MM.1S (cell line): ENCODE results near the gene FCER1G.

Experiments used
- DNase-seq: peaks from one replicate; pipeline ENCODE4 v3.0.0-alpha.2; 2015
- H2AFZ ChIP-seq: fragments of 300-600 bp; sonication (generic); 2 replicates; pipeline ENCODE4 v1.6.0; 2016; ENCODE audit warnings: antibody characterized with exemption, low read length
- H3F3A ChIP-seq: fragments of 300-600 bp; sonication (generic); 2 replicates; pipeline ENCODE4 v1.6.1; 2016; ENCODE audit warnings: mild to moderate bottlenecking, antibody characterized with exemption, low read length, moderate library complexity, mixed read lengths; ENCODE audit not compliant: insufficient read depth
- H3K27ac ChIP-seq: fragments of 300-600 bp; sonication (generic); 2 replicates; pipeline ENCODE4 v1.5.1; 2016; ENCODE audit warnings: mild to moderate bottlenecking, low read length
- H3K27me3 ChIP-seq: fragments of 300-600 bp; sonication (generic); replicated peaks from 2 replicates; pipeline ENCODE4 v1.6.0; 2016; ENCODE audit warnings: low read length; ENCODE audit not compliant: insufficient read depth
- H3K36me3 ChIP-seq: fragments of 300-600 bp; sonication (generic); replicated peaks from 2 replicates; pipeline ENCODE4 v1.6.1; 2016; ENCODE audit warnings: mild to moderate bottlenecking, low read length, mixed read lengths; ENCODE audit not compliant: insufficient read depth
- H3K4me1 ChIP-seq: fragments of 300-600 bp; sonication (generic); 2 replicates; pipeline ENCODE4 v1.6.1; 2016; ENCODE audit warnings: low read length, mixed read lengths
- H3K4me2 ChIP-seq: fragments of 300-600 bp; sonication (generic); 2 replicates; pipeline ENCODE4 v1.6.0; 2016; ENCODE audit warnings: low read depth, low read length
- H3K4me3 ChIP-seq: fragments of 300-600 bp; sonication (generic); 2 replicates; pipeline ENCODE4 v1.5.1; 2016; ENCODE audit warnings: low read length, mixed read lengths
- H3K79me2 ChIP-seq: fragments of 300-600 bp; sonication (generic); 2 replicates; pipeline ENCODE4 v1.6.1; 2016; ENCODE audit warnings: mixed run types, low read length, mixed read lengths
- H3K9ac ChIP-seq: fragments of 300-600 bp; sonication (generic); 2 replicates; pipeline ENCODE4 v1.6.1; 2016; ENCODE audit warnings: low read length, mixed read lengths
- H3K9me2 ChIP-seq: fragments of 300-600 bp; sonication (generic); replicated peaks from 2 replicates; pipeline ENCODE4 v1.6.1; 2016; ENCODE audit warnings: mild to moderate bottlenecking, low read length, mixed read lengths; ENCODE audit not compliant: insufficient read depth
- H3K9me3 ChIP-seq: fragments of 300-600 bp; sonication (generic); replicated peaks from 2 replicates; pipeline ENCODE4 v1.6.1; 2016; ENCODE audit warnings: mild to moderate bottlenecking, low read length, mixed read lengths; ENCODE audit not compliant: insufficient read depth
- H4K20me1 ChIP-seq: fragments of 300-600 bp; sonication (generic); 2 replicates; pipeline ENCODE4 v1.6.1; 2016; ENCODE audit warnings: mild to moderate bottlenecking, low read length, moderate library complexity, mixed read lengths; ENCODE audit not compliant: insufficient read depth
- CTCF ChIP-seq: fragments of 300-600 bp; sonication (generic); IDR thresholded peaks from 2 replicates; pipeline ENCODE4 v1.5.1; 2016; ENCODE audit warnings: antibody characterized with exemption, low read length, mixed read lengths
- EZH2 ChIP-seq: fragments of 300-600 bp; sonication (generic); optimal IDR thresholded peaks from 2 replicates; pipeline ENCODE3; 2017; ENCODE audit warnings: low read depth, mild to moderate bottlenecking, antibody characterized with exemption, low read length, mixed read lengths
- EZH2phosphoT487 ChIP-seq: fragments of 300-600 bp; sonication (generic); IDR thresholded peaks from 2 replicates; pipeline ENCODE4 v1.6.1; 2018; ENCODE audit warnings: antibody characterized with exemption, low read length

Gene FCER1G

GRCh38 chr1:161266836-161267235, 51.7 kb downstream of the FCER1G start:
- H3K79me2 ChIP-seq, result no peaks in the 10 kb centered on the region
- no peak for DNase-seq
- no peaks in the 10 kb centered on the region for H3K36me3 ChIP-seq
- H3K27ac ChIP-seq, result no peak overlapping the region
- no peaks in the 10 kb centered on the region for H3K9me2 ChIP-seq
- no peak overlapping the region for H3K4me2 ChIP-seq
- H3K4me3 ChIP-seq, result no peak overlapping the region
- no peak overlapping the region for H3K9ac ChIP-seq
- no peak overlapping the region for H2AFZ ChIP-seq
- H3K9me3 ChIP-seq, result no peaks in the 10 kb centered on the region
- H4K20me1 ChIP-seq, result no peaks in the 10 kb centered on the region
- TF ChIP-seq EZH2phosphoT487 (no peak), EZH2 (no peak), CTCF (no peak)
- H3F3A ChIP-seq, result no peaks in the 10 kb centered on the region
- H3K4me1 ChIP-seq, result peaks cover 13% of the 10 kb centered on the region
- H3K27me3 ChIP-seq, result no peaks in the 10 kb centered on the region

GRCh38 chr1:161267321-161267720, 52.2 kb downstream of the FCER1G start:
- H2AFZ ChIP-seq, result no peak overlapping the region
- no peaks in the 10 kb centered on the region for H3K79me2 ChIP-seq
- no peaks in the 10 kb centered on the region for H4K20me1 ChIP-seq
- H3K4me3 ChIP-seq, result no peak overlapping the region
- no peaks in the 10 kb centered on the region for H3K9me3 ChIP-seq
- DNase-seq, result no peak
- peaks cover 13% of the 10 kb centered on the region for H3K4me1 ChIP-seq
- no peaks in the 10 kb centered on the region for H3K36me3 ChIP-seq
- TF ChIP-seq EZH2phosphoT487 (no peak), EZH2 (no peak), CTCF (no peak)
- no peaks in the 10 kb centered on the region for H3K9me2 ChIP-seq
- no peak overlapping the region for H3K9ac ChIP-seq
- no peak overlapping the region for H3K27ac ChIP-seq
- H3K27me3 ChIP-seq, result no peaks in the 10 kb centered on the region
- no peaks in the 10 kb centered on the region for H3F3A ChIP-seq
- no peak overlapping the region for H3K4me2 ChIP-seq
